Keratinocyte (primary cell): ENCODE data around the gene PTGDR. TPM values are rescaled to one million over a fixed set of nuclear protein-coding genes. Genes with fewer than 3 reads are reported as not detected.

Experiments used
- DNase-seq: peaks from one replicate; pipeline ENCODE4 v3.0.0-alpha.2; 2011; ENCODE audit warnings: low read depth, missing footprints, low spot score
- FAIRE-seq: peaks from 2 replicates; lab custom pipeline; 2011; peaks lifted over from hg19 to GRCh38; lab: Jason Lieb, UNC
- H2AFZ ChIP-seq: 2 replicates; pipeline ENCODE4 v1.6.0; 2012; ENCODE audit warnings: low read length, control low read depth, inconsistent platforms; ENCODE audit not compliant: control insufficient read depth
- H3K27ac ChIP-seq: 2 replicates; pipeline ENCODE4 v1.5.1; 2011; ENCODE audit warnings: low read length; ENCODE audit not compliant: control insufficient read depth, insufficient read depth
- H3K27me3 ChIP-seq: 3 replicates; pipeline ENCODE4 v1.6.0; 2011; ENCODE audit warnings: low read length; ENCODE audit not compliant: control insufficient read depth, insufficient read depth; ENCODE audit errors: extremely low read depth
- H3K36me3 ChIP-seq, 2 experiments: 2 replicates in 1 of 2; 3 replicates in 1 of 2; pipeline ENCODE4 v1.5.1; 2011; ENCODE audit warnings: low read length in 2 of 2, mild to moderate bottlenecking in 1 of 2; ENCODE audit not compliant: control insufficient read depth in 2 of 2, insufficient read depth in 2 of 2; ENCODE audit errors: extremely low read depth in 1 of 2
- H3K4me1 ChIP-seq: 3 replicates; pipeline ENCODE4 v1.5.1; 2011; ENCODE audit warnings: low read length; ENCODE audit not compliant: control insufficient read depth, insufficient read depth; ENCODE audit errors: extremely low read depth
- H3K4me2 ChIP-seq: 3 replicates; pipeline ENCODE4 v1.6.0; 2011; ENCODE audit warnings: low read depth, low read length; ENCODE audit not compliant: control insufficient read depth, insufficient read depth; ENCODE audit errors: extremely low read depth
- H3K4me3 ChIP-seq, 3 experiments: fragments of 200-600 bp in 1 of 3; sonication (generic) in 1 of 3; 2 replicates in 2 of 3; 3 replicates in 1 of 3; pipeline ENCODE4 v1.5.1; 2011 to 2016; ENCODE audit warnings: low read length in 3 of 3, mild to moderate bottlenecking in 3 of 3, control low read depth in 2 of 3, inconsistent platforms in 1 of 3, low read depth in 1 of 3, mixed read lengths in 1 of 3, mixed run types in 1 of 3, moderate library complexity in 1 of 3; ENCODE audit not compliant: control insufficient read depth in 2 of 3, insufficient read depth in 2 of 3; ENCODE audit errors: extremely low read depth in 1 of 3
- H3K79me2 ChIP-seq: 2 replicates; pipeline ENCODE4 v1.6.0; 2012; ENCODE audit warnings: low read length; ENCODE audit not compliant: control insufficient read depth, insufficient read depth
- H3K9ac ChIP-seq: 3 replicates; pipeline ENCODE4 v1.6.0; 2011; ENCODE audit warnings: low read length; ENCODE audit not compliant: control insufficient read depth, insufficient read depth; ENCODE audit errors: extremely low read depth
- H3K9me1 ChIP-seq: 3 replicates; pipeline ENCODE4 v1.6.0; 2011; ENCODE audit warnings: low read length; ENCODE audit not compliant: control insufficient read depth, insufficient read depth; ENCODE audit errors: extremely low read depth
- H3K9me3 ChIP-seq: 2 replicates; pipeline ENCODE4 v1.5.1; 2012; ENCODE audit warnings: low read depth, low read length; ENCODE audit not compliant: control insufficient read depth
- H4K20me1 ChIP-seq: 3 replicates; pipeline ENCODE4 v1.6.0; 2011; ENCODE audit warnings: low read length; ENCODE audit not compliant: control insufficient read depth, insufficient read depth; ENCODE audit errors: extremely low read depth
- CTCF ChIP-seq, 3 experiments: IDR thresholded peaks in 1 of 3; conservative IDR thresholded peaks in 1 of 3; optimal IDR thresholded peaks in 1 of 3; 2 replicates in 2 of 3; 3 replicates in 1 of 3; pipeline versions ENCODE3 to v1.5.1; 2011; ENCODE audit warnings: low read length in 3 of 3, mild to moderate bottlenecking in 3 of 3, moderate library complexity in 2 of 3, control low read depth in 1 of 3, inconsistent platforms in 1 of 3; ENCODE audit not compliant: insufficient read depth in 2 of 3; ENCODE audit errors: extremely low read depth in 1 of 3
- EZH2 ChIP-seq: IDR thresholded peaks from one replicate; pipeline ENCODE4 v1.6.1; 2012; ENCODE audit warnings: inconsistent platforms, mild to moderate bottlenecking, low read length, moderate library complexity
- dilution Hi-C: fragments of 300-500 bp; cut with MboI; formaldehyde crosslinking; loops from one replicate; pipeline ENCODE4 v1.7.0; 2020; ENCODE audit warnings: low sequenced_read_pairs; ENCODE audit not compliant: extremely low pct_ligation_motif_present
- polyA plus RNA-seq, 5 experiments: library from polyadenylated mRNA; depleted of rRNA in 3 of 5; stranded (reverse) in 3 of 5; stranded (forward) in 1 of 5; unstranded in 1 of 5; fragments of >200 nt; gene quantifications; 1 replicate in 1 of 5; 2 replicates in 3 of 5; 3 replicates in 1 of 5; pipeline versions ENCODE4 v1.2.1 to v1.2.3, GENCODE V29; 2011 to 2012; ENCODE audit warnings: missing spikeins in 2 of 5, low read depth in 1 of 5, low replicate concordance in 1 of 5

PTGDR gene
- polyA plus RNA-seq, 1 donor (not counting 4 experiments of a cell fraction or from before 2014, with no cell fraction given), result not detected

- no peak for FAIRE-seq
- no peaks in the 10 kb centered on the region for H4K20me1 ChIP-seq
- peaks cover 6% of the 10 kb centered on the region for H3K27me3 ChIP-seq
- no peak overlapping the region for H2AFZ ChIP-seq
- dilution Hi-C loops, result no loop called here
- no peaks in the 10 kb centered on the region for H3K36me3 ChIP-seq
- H3K79me2 ChIP-seq, result no peaks in the 10 kb centered on the region
- H3K9me3 ChIP-seq, result no peaks in the 10 kb centered on the region
- DNase-seq, result no peak
- H3K4me3 ChIP-seq, result no peak overlapping the region
- TF ChIP-seq EZH2 (no peak), CTCF (optimal IDR thresholded peaks at IDR 0.05 in 1 of 3, IDR thresholded peaks at IDR 0.05 in 1 of 3, conservative IDR thresholded peaks at IDR 0.05 in 1 of 3; ENCODE audit: extremely low read depth in 1 of 3, insufficient read depth in 2 of 3, low read length in 3 of 3) (no peak)
- no peaks in the 10 kb centered on the region for H3K9me1 ChIP-seq
- H3K27ac ChIP-seq, result no peak overlapping the region
- no peaks in the 10 kb centered on the region for H3K4me1 ChIP-seq
- no peak overlapping the region for H3K4me2 ChIP-seq
- no peak overlapping the region for H3K9ac ChIP-seq
Measured at GRCh38 chr14:52251724-52252123, 15.8 kb upstream of the PTGDR start.

GRCh38 chr14:52253503-52253902 is 14.0 kb upstream of the PTGDR start:
- Histone ChIP-seq H3K4me3 (no peak overlapping the region), H3K36me3 (no peaks in the 10 kb centered on the region), H3K27ac (no peak overlapping the region), H3K9ac (no peak overlapping the region), H3K9me1 (no peaks in the 10 kb centered on the region), H3K79me2 (no peaks in the 10 kb centered on the region), H3K9me3 (no peaks in the 10 kb centered on the region), H2AFZ (no peak overlapping the region), H4K20me1 (no peaks in the 10 kb centered on the region), H3K4me2 (no peak overlapping the region), H3K4me1 (no peaks in the 10 kb centered on the region), H3K27me3 (peaks cover 4% of the 10 kb centered on the region)
- FAIRE-seq (no peak), DNase-seq (no peak)
- dilution Hi-C loops, result no loop called here
- TF ChIP-seq CTCF (optimal IDR thresholded peaks at IDR 0.05 in 1 of 3, IDR thresholded peaks at IDR 0.05 in 1 of 3, conservative IDR thresholded peaks at IDR 0.05 in 1 of 3; ENCODE audit: extremely low read depth in 1 of 3, insufficient read depth in 2 of 3, low read length in 3 of 3) (no peak), EZH2 (no peak)
